Ovary (tissue), 3 donors: ENCODE data around the gene KNOP1.

Source experiments
- CTCF ChIP-seq, 3 donors: fragments of 450-650 bp in 2 of 3; fragments of 200-600 bp in 1 of 3; IDR thresholded peaks; one replicate each; pipeline versions ENCODE4 v1.5.1 to v1.8.0; 2016 to 2022; ENCODE audit warnings: antibody characterized with exemption in 3 of 3, mild to moderate bottlenecking in 1 of 3
- EP300 ChIP-seq: sonication (generic); formaldehyde crosslinking; IDR thresholded peaks from one replicate; pipeline ENCODE4 v1.6.1; 2017; ENCODE audit warnings: antibody characterized with exemption
- POLR2A ChIP-seq: fragments of 450-650 bp; IDR thresholded peaks from one replicate; pipeline ENCODE4 v1.6.1; 2017; ENCODE audit warnings: antibody characterized with exemption, mild to moderate bottlenecking, moderate library complexity
- donor health status: DM: no; HTN: no; CAD: no.

DNA sequence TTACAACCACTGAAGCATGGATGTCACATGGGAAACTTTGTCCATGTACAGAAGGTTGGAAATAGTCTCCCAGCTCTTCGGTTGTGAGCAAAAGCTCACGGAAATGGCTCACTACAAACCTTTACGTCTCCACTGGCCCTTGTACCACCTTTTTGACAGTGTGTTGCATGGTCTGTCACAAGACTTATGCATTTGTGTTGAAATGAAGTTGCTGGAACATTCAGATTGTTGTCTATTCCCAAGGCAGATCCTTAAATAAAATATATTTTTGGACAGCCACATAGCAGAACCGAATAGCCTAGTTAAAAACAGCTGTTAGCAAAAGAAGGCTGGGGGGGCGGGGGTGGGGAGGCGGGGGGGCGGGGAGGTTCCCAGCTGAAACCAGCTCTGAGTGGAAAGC is 39.2 kb downstream of the KNOP1 start:
- TF ChIP-seq CTCF (IDR thresholded peaks at IDR 0.05) (no peak), POLR2A (no peak), EP300 (no peak)
